PC-9 (cell line): ENCODE measurements around the gene HSPA1B. TPM values are rescaled to one million over a fixed set of nuclear protein-coding genes. Genes with fewer than 3 reads are reported as not detected.
"Not testable (repeated sequence)": the region's sequence is repeated elsewhere in the genome, so short reads cannot be mapped to it uniquely, and the experiment has no call there.

Source experiments
- BruUV-seq: library from RNA; stranded (reverse); fragments of 400-500 nt; replicated peaks from 2 replicates; lab custom pipeline; 2021; lab: Mats Ljungman, UMichigan
- CTCF ChIA-PET: fragments of 300-600 bp; sonication (Branson Sonifier 250); formaldehyde crosslinking; loops from one replicate; lab custom pipeline; 2022; ENCODE audit warnings: antibody characterized with exemption; lab: Charles Lee
- POLR2A ChIA-PET: fragments of 300-600 bp; sonication (Branson Sonifier 250); formaldehyde crosslinking; loops from one replicate; lab custom pipeline; 2022; ENCODE audit warnings: antibody characterized with exemption; ENCODE audit not compliant: unreplicated experiment; lab: Charles Lee
- DNase-seq, 2 experiments: peaks; one replicate each; pipeline versions ENCODE4 v3.0.0 to v3.0.0-alpha.2; 2015 to 2022; ENCODE audit warnings: mixed read lengths in 1 of 2
- H2AFZ ChIP-seq: fragments of 200-600 bp; sonication (generic); 2 replicates; pipeline ENCODE4 v1.8.1; 2017; ENCODE audit warnings: antibody characterized with exemption
- H3F3A ChIP-seq: fragments of 200-600 bp; sonication (generic); 2 replicates; pipeline ENCODE4 v1.8.1; 2017; ENCODE audit warnings: antibody characterized with exemption, mild to moderate bottlenecking, low read depth; ENCODE audit not compliant: insufficient read depth
- H3K27ac ChIP-seq: fragments of 200-600 bp; sonication (generic); 2 replicates; pipeline ENCODE4 v1.6.1; 2016; ENCODE audit warnings: mixed run types
- H3K27me3 ChIP-seq: fragments of 200-600 bp; sonication (generic); 2 replicates; pipeline ENCODE4 v1.6.1; 2016; ENCODE audit warnings: low read depth, mixed run types; ENCODE audit not compliant: insufficient read depth
- H3K36me3 ChIP-seq: fragments of 200-600 bp; sonication (generic); 2 replicates; pipeline ENCODE4 v1.6.1; 2016; ENCODE audit warnings: low read depth, mixed run types
- H3K4me1 ChIP-seq: fragments of 200-600 bp; sonication (generic); replicated peaks from 2 replicates; pipeline ENCODE4 v1.6.1; 2016; ENCODE audit warnings: mixed run types; ENCODE audit not compliant: insufficient read depth
- H3K4me2 ChIP-seq: fragments of 200-600 bp; sonication (generic); 2 replicates; pipeline ENCODE4 v1.6.1; 2017; ENCODE audit warnings: mixed run types
- H3K4me3 ChIP-seq: fragments of 200-600 bp; sonication (generic); 2 replicates; pipeline ENCODE4 v1.6.1; 2016; ENCODE audit warnings: mixed run types
- H3K79me2 ChIP-seq: fragments of 200-600 bp; sonication (generic); 2 replicates; pipeline ENCODE4 v1.6.1; 2017; ENCODE audit warnings: low read depth, mixed run types
- H3K9me2 ChIP-seq: fragments of 200-600 bp; sonication (generic); 2 replicates; pipeline ENCODE4 v1.8.1; 2017; ENCODE audit warnings: mild to moderate bottlenecking; ENCODE audit not compliant: insufficient read depth
- H3K9me3 ChIP-seq: fragments of 200-600 bp; sonication (generic); 2 replicates; pipeline ENCODE4 v1.8.1; 2016; ENCODE audit warnings: low read depth; ENCODE audit not compliant: insufficient read depth
- H4K20me1 ChIP-seq: fragments of 200-600 bp; sonication (generic); 2 replicates; pipeline ENCODE4 v1.8.1; 2017; ENCODE audit not compliant: insufficient read depth
- EZH2 ChIP-seq: fragments of 200-600 bp; sonication (generic); IDR thresholded peaks from 2 replicates; pipeline ENCODE4 v1.8.0; 2017; ENCODE audit warnings: antibody characterized with exemption, low read depth
- intact Hi-C: fragments of 100-400 bp; cut with micrococcal nuclease; formaldehyde crosslinking; loops from one replicate; pipeline ENCODE4 v1.10.0; 2022; ENCODE audit not compliant: unreplicated experiment
- total RNA-seq: library from RNA; stranded (reverse); gene quantifications from 2 replicates; pipeline ENCODE4 v1.2.3, GENCODE V29; 2021
- TF ChIP-seq, protein P1 (sequence below): fragments of 200-600 bp; sonication (generic); conservative IDR thresholded peaks from 2 replicates; pipeline ENCODE4 v1.6.1; 2017; ENCODE audit warnings: mixed run types, antibody characterized with exemption, mild to moderate bottlenecking, moderate library complexity

The HSPA1B gene
- total RNA-seq, 1 experiment from 2014 or later, result 334 TPM

- TF ChIP-seq EZH2, result no peak
- TF ChIP-seq, protein P1, sequence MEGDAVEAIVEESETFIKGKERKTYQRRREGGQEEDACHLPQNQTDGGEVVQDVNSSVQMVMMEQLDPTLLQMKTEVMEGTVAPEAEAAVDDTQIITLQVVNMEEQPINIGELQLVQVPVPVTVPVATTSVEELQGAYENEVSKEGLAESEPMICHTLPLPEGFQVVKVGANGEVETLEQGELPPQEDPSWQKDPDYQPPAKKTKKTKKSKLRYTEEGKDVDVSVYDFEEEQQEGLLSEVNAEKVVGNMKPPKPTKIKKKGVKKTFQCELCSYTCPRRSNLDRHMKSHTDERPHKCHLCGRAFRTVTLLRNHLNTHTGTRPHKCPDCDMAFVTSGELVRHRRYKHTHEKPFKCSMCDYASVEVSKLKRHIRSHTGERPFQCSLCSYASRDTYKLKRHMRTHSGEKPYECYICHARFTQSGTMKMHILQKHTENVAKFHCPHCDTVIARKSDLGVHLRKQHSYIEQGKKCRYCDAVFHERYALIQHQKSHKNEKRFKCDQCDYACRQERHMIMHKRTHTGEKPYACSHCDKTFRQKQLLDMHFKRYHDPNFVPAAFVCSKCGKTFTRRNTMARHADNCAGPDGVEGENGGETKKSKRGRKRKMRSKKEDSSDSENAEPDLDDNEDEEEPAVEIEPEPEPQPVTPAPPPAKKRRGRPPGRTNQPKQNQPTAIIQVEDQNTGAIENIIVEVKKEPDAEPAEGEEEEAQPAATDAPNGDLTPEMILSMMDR, result no peak
- Histone ChIP-seq H3K9me2 (no peaks in the 10 kb centered on the region), H3K9me3 (no peaks in the 10 kb centered on the region), H3F3A (peaks cover 59% of the 10 kb centered on the region), H3K36me3 (peaks cover 15% of the 10 kb centered on the region), H3K79me2 (peaks cover 52% of the 10 kb centered on the region), H3K4me1 (peaks cover 28% of the 10 kb centered on the region), H3K27ac (peak overlapping the region; percentile 78), H3K27me3 (no peaks in the 10 kb centered on the region), H3K4me2 (peak overlapping the region; percentile 96), H4K20me1 (no peaks in the 10 kb centered on the region; the same call in 1 of the 2 replicates), H3K4me3 (peak overlapping the region; percentile 86), H2AFZ (peak overlapping the region; percentile 58; the same call in 1 of the 2 replicates)
- POLR2A ChIA-PET, result interaction anchor here (0.7 kb wide), 1 partner anchor 46 kb away, joined by 4 read pairs; no protein-coding TSS in a partner anchor
- intact Hi-C loops, result loop anchor here (1.0 to 2.0 kb wide), 3 partner anchors 38 to 70 kb away; partner anchors contain the start of gene NEU1
- BruUV-seq, result no TSS peak
- CTCF ChIA-PET, result no interaction called here
- DNase-seq, result peak; percentile 76 to 94
These were observed 34.8 kb upstream of the HSPA1B start for GRCh38 chr6:31792761-31793171.

DNA sequence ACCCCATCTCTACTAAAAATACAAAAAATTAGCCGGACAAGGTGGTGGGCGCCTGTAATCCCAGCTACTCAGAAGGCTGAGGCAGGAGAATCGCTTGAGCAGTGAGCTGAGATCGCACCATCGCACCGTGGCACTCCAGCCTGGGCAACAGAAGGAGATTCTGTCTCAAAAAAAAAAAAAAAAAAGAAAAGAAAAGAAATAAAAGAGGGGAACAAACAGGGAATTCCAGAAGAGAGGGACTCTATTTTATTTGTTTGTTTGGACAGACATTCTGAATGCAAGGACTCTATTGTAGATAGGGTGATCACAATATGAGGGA lies 33.7 kb upstream of the HSPA1B start:
- H3K9me3 ChIP-seq, H3K9me2 ChIP-seq, POLR2A ChIA-PET, DNase-seq, H2AFZ ChIP-seq, H4K20me1 ChIP-seq, H3K27me3 ChIP-seq, BruUV-seq: not testable (repeated sequence)
- peak overlapping the region; percentile 86 for H3K4me3 ChIP-seq
- CTCF ChIA-PET, result interaction anchor here (0.7 kb wide), 1 partner anchor 111 kb away, joined by 7 read pairs; no protein-coding TSS in a partner anchor
- peaks cover 52% of the 10 kb centered on the region for H3K79me2 ChIP-seq
- peaks cover 14% of the 10 kb centered on the region for H3K36me3 ChIP-seq
- H3K27ac ChIP-seq, result peak overlapping the region; percentile 78
- intact Hi-C loops, result loop anchor here (2.0 kb wide), 3 partner anchors 17 to 69 kb away; partner anchors contain the start of genes NEU1 and VWA7
- peak overlapping the region; percentile 96 for H3K4me2 ChIP-seq
- H3K4me1 ChIP-seq, result peaks cover 28% of the 10 kb centered on the region
- peaks cover 66% of the 10 kb centered on the region for H3F3A ChIP-seq

GRCh38 chr6:31794294-31794865 lies 33.2 kb upstream of the HSPA1B start:
- ChIA-PET POLR2A (interaction anchor here (0.5 kb wide), 1 partner anchor 14 kb away, joined by 3 read pairs; no protein-coding TSS in a partner anchor), CTCF (interaction anchor here (0.5 kb wide), 1 partner anchor 391 kb away, joined by 12 read pairs; no protein-coding TSS in a partner anchor)
- peaks cover 28% of the 10 kb centered on the region for H3K4me1 ChIP-seq
- BruUV-seq, result no TSS peak
- no peaks in the 10 kb centered on the region; the same call in 1 of the 2 replicates for H4K20me1 ChIP-seq
- H3K4me3 ChIP-seq, result peak overlapping the region; percentile 86
- H3F3A ChIP-seq, result peaks cover 66% of the 10 kb centered on the region
- H2AFZ ChIP-seq, result peak overlapping the region; percentile 35; the same call in 1 of the 2 replicates
- no peaks in the 10 kb centered on the region for H3K27me3 ChIP-seq
- no peaks in the 10 kb centered on the region for H3K9me2 ChIP-seq
- intact Hi-C loops, result loop anchor here (2.0 kb wide), 1 partner anchor 18 kb away; the partner anchor contains the start of gene VWA7
- peak overlapping the region; percentile 96 for H3K4me2 ChIP-seq
- H3K36me3 ChIP-seq, result peaks cover 10% of the 10 kb centered on the region
- DNase-seq, result no peak
- H3K9me3 ChIP-seq, result no peaks in the 10 kb centered on the region
- no peak for TF ChIP-seq EZH2
- TF ChIP-seq, protein P1, result no peak
- H3K79me2 ChIP-seq, result peaks cover 50% of the 10 kb centered on the region
- H3K27ac ChIP-seq, result peak overlapping the region; percentile 78
